H1 (cell line): ENCODE results near the gene SLC2A8. TPM values are rescaled to one million over a fixed set of nuclear protein-coding genes. Genes with fewer than 3 reads are reported as not detected.
A peak's percentile ranks its signal among the peaks of the same experiment; 100 is the strongest.

ENCODE experiments used
- ASH2L ChIP-seq: fragments of 200-600, 300-600 bp; sonication (generic); IDR thresholded peaks from one replicate; pipeline ENCODE4 v1.7.1; 2017; ENCODE audit warnings: low read length
- CBX5 ChIP-seq: fragments of 300-800, 300-1000 bp; sonication (generic); IDR thresholded peaks from 2 replicates; pipeline ENCODE4 v1.7.1; 2016; ENCODE audit warnings: antibody characterized with exemption, low read length, low read depth
- CBX8 ChIP-seq: fragments of 300-800, 300-1000 bp; sonication (generic); IDR thresholded peaks from 2 replicates; pipeline ENCODE4 v1.7.1; 2016; ENCODE audit warnings: low read depth, low read length, borderline replicate concordance
- CHD2 ChIP-seq: IDR thresholded peaks from 2 replicates; pipeline ENCODE4 v1.6.1; 2012; ENCODE audit warnings: low read length, improper control_type of control experiment
- CTBP2 ChIP-seq: IDR thresholded peaks from 2 replicates; pipeline ENCODE4 v1.7.0; 2011; ENCODE audit warnings: borderline replicate concordance, mild to moderate bottlenecking, moderate library complexity, mixed read lengths, low read length; ENCODE audit not compliant: insufficient read depth, insufficient read length
- E2F6 ChIP-seq: IDR thresholded peaks from 2 replicates; pipeline ENCODE4 v1.6.1; 2012; ENCODE audit warnings: inconsistent platforms
- EGR1 ChIP-seq: IDR thresholded peaks from 2 replicates; pipeline ENCODE4 v1.6.1; 2011; ENCODE audit warnings: low read depth, low read length, borderline replicate concordance
- EZH2 ChIP-seq: fragments of 200-600 bp; sonication (generic); IDR thresholded peaks from 2 replicates; pipeline ENCODE4 v1.7.1; 2012; ENCODE audit warnings: low read depth, mild to moderate bottlenecking, moderate library complexity, low read length, inconsistent platforms; ENCODE audit not compliant: severe bottlenecking
- GTF2F1 ChIP-seq: IDR thresholded peaks from 2 replicates; pipeline ENCODE4 v1.6.1; 2012; ENCODE audit warnings: low read depth, low read length, improper control_type of control experiment, borderline replicate concordance
- HDAC2 ChIP-seq, 2 experiments: fragments of 300-600 bp in 1 of 2; sonication (generic) in 1 of 2; IDR thresholded peaks; 2 replicates each; pipeline ENCODE4 v1.6.1; 2011 to 2012; ENCODE audit warnings: low read depth in 2 of 2, low read length in 2 of 2, mild to moderate bottlenecking in 2 of 2, moderate library complexity in 2 of 2, borderline replicate concordance in 1 of 2, inconsistent platforms in 1 of 2
- JUND ChIP-seq: IDR thresholded peaks from 2 replicates; pipeline ENCODE4 v1.6.1; 2011; ENCODE audit warnings: mild to moderate bottlenecking, improper control_type of control experiment, low read length
- MAFK ChIP-seq: IDR thresholded peaks from 2 replicates; pipeline ENCODE4 v1.6.1; 2012; ENCODE audit warnings: low read depth, mild to moderate bottlenecking, improper control_type of control experiment, low read length
- RBBP5 ChIP-seq: IDR thresholded peaks from 2 replicates; pipeline ENCODE4 v1.7.1; 2012; ENCODE audit warnings: low read depth, mild to moderate bottlenecking, inconsistent platforms, low read length, moderate library complexity, borderline replicate concordance
- SAP30 ChIP-seq: fragments of 300-600 bp; sonication (generic); IDR thresholded peaks from 2 replicates; pipeline ENCODE4 v1.7.1; 2012; ENCODE audit warnings: low read length, moderate library complexity, mild to moderate bottlenecking, inconsistent platforms; ENCODE audit not compliant: insufficient read depth, insufficient replicate concordance
- SIN3A ChIP-seq, 2 experiments: IDR thresholded peaks in 1 of 2; conservative IDR thresholded peaks in 1 of 2; 2 replicates each; pipeline ENCODE4 v1.6.1; 2011 to 2012; ENCODE audit warnings: low read length in 2 of 2, improper control_type of control experiment in 1 of 2, low read depth in 1 of 2, mild to moderate bottlenecking in 1 of 2
- SP2 ChIP-seq: IDR thresholded peaks from 2 replicates; pipeline ENCODE4 v1.6.1; 2012; ENCODE audit warnings: mild to moderate bottlenecking, low read length, inconsistent platforms
- SUZ12 ChIP-seq: fragments of 200-600 bp; sonication (generic); IDR thresholded peaks from 2 replicates; pipeline ENCODE4 v1.6.1; 2012; ENCODE audit warnings: mild to moderate bottlenecking, inconsistent platforms, low read length, moderate library complexity, mixed read lengths
- TAF1 ChIP-seq: IDR thresholded peaks from 2 replicates; pipeline ENCODE4 v1.6.1; 2011; ENCODE audit warnings: mild to moderate bottlenecking, low read depth, low read length
- TBP ChIP-seq: IDR thresholded peaks from 2 replicates; pipeline ENCODE4 v1.6.1; 2011; ENCODE audit warnings: low read depth, low read length, improper control_type of control experiment
- TCF12 ChIP-seq: IDR thresholded peaks from 2 replicates; pipeline ENCODE4 v1.6.1; 2011; ENCODE audit warnings: low read depth, mild to moderate bottlenecking, low read length
- TEAD4 ChIP-seq: IDR thresholded peaks from 2 replicates; pipeline ENCODE4 v1.6.1; 2012; ENCODE audit warnings: low read depth, low read length, inconsistent platforms, mixed read lengths
- USF2 ChIP-seq: IDR thresholded peaks from 2 replicates; pipeline ENCODE4 v1.6.1; 2011; ENCODE audit warnings: low read length, improper control_type of control experiment
- YY1 ChIP-seq: IDR thresholded peaks from 2 replicates; pipeline ENCODE4 v1.6.1; 2011; ENCODE audit warnings: low read depth, mild to moderate bottlenecking, low read length
- polyA plus RNA-seq, 7 experiments: library from polyadenylated mRNA; depleted of rRNA in 3 of 7; stranded (reverse) in 5 of 7; unstranded in 2 of 7; fragments of >200 nt in 5 of 7; fragments of 200-250 nt in 2 of 7; gene quantifications; 1 replicate in 5 of 7; 2 replicates in 1 of 7; 4 replicates in 1 of 7; pipeline versions ENCODE4 v1.2.1 to v1.2.3, GENCODE V29; 2011 to 2013; ENCODE audit warnings: missing spikeins in 2 of 7, mixed read lengths in 2 of 7
- total RNA-seq: library from RNA; stranded (reverse); fragmentation: NEBNext Ultra II Directional; extraction: Animal tissue kit (Norgen Biotek cat#: 25700); gene quantifications from 2 replicates; pipeline ENCODE4 v1.2.1, GENCODE V29; 2021

The SLC2A8 gene
- total and polyA plus RNA-seq, 2 of the 8 experiments (the other 6 are each of a cell fraction or from before 2014, with no cell fraction given), result 24.6 to 36.4 TPM

- TF ChIP-seq USF2 (no peak), E2F6 (no peak), CTBP2 (peak; percentile 91), TAF1 (peak; percentile 60; the same call in 1 of the 2 replicates), SIN3A (conservative IDR thresholded peaks at IDR 0.05 in 1 of 2, IDR thresholded peaks at IDR 0.05 in 1 of 2; ENCODE audit: low read depth in 1 of 2, low read length in 2 of 2) (peak in 1 of 2 experiments; percentile 85; a peak in 2 of 4 replicates), YY1 (0 out of 2 replicates have a peak, but pooled peaks have one; percentile 29), TCF12 (peak; percentile 69; the same call in 1 of the 2 replicates), EGR1 (peak; percentile 71), SP2 (no peak), CBX5 (no peak), SAP30 (peak; percentile 47), ASH2L (peak; percentile 58), CHD2 (no peak), GTF2F1 (no peak), TEAD4 (peak; percentile 64; the same call in 1 of the 2 replicates), EZH2 (no peak), RBBP5 (no peak), SUZ12 (no peak), TBP (0 out of 2 replicates have a peak, but pooled peaks have one; percentile 36), JUND (peak; percentile 51; the same call in 1 of the 2 replicates), CBX8 (no peak), HDAC2 (IDR thresholded peaks at IDR 0.05; ENCODE audit: borderline replicate concordance in 1 of 2, low read depth in 2 of 2, low read length in 2 of 2) (0 out of 4 replicates have a peak, but pooled peaks of 1 of the 2 experiments have one; percentile 35), MAFK (peak; percentile 16; the same call in 1 of the 2 replicates)
Measured at GRCh38 chr9:127353882-127354281, 43.1 kb upstream of the SLC2A8 start (continued).
